Adrenal gland (tissue), 12 donors: ENCODE results near the gene PCNX4. TPM values are rescaled to one million over a fixed set of nuclear protein-coding genes. Genes with fewer than 3 reads are reported as not detected.

Source experiments
- DNase-seq, 7 donors: peaks; one replicate each; pipeline ENCODE4 v3.0.0-alpha.2; 2019 to 2020
- H3K27ac ChIP-seq, 5 donors: fragments of 200-600 bp; sonication (generic) in 4 of 5; 1 replicate in 3 of 5; 2 replicates in 2 of 5; pipeline versions ENCODE4 v1.5.1 to v1.8.0; 2016 to 2020; ENCODE audit warnings: mild to moderate bottlenecking in 1 of 5
- H3K27me3 ChIP-seq: fragments of 200-600 bp; 2 replicates; pipeline ENCODE4 v1.8.0; 2021
- H3K36me3 ChIP-seq, 2 donors: fragments of 200-600 bp; replicated peaks in 1 of 2; 1 replicate in 1 of 2; 2 replicates in 1 of 2; pipeline versions ENCODE4 v1.5.1 to v1.8.0; 2018 to 2022
- H3K4me1 ChIP-seq, 2 donors: fragments of 200-600 bp; replicated peaks in 1 of 2; 1 replicate in 1 of 2; 2 replicates in 1 of 2; pipeline versions ENCODE4 v1.5.1 to v1.8.0; 2018 to 2021
- H3K4me3 ChIP-seq, 4 donors: fragments of 200-600 bp; sonication (generic) in 3 of 4; one replicate each; pipeline ENCODE4 v1.5.1; 2016 to 2018
- H3K9me3 ChIP-seq, 3 donors: fragments of 200-600 bp; sonication (generic) in 1 of 3; replicated peaks in 1 of 3; 1 replicate in 2 of 3; 2 replicates in 1 of 3; pipeline versions ENCODE4 v1.5.1 to v1.8.0; 2016 to 2021
- CTCF ChIP-seq, 6 experiments: fragments of 450-650 bp in 4 of 6; fragments of 200-600 bp in 2 of 6; sonication (generic) in 1 of 6; IDR thresholded peaks; 1 replicate in 5 of 6; 2 replicates in 1 of 6; pipeline versions ENCODE4 v1.5.1 to v1.8.0; 2016 to 2021; ENCODE audit warnings: antibody characterized with exemption in 6 of 6, mild to moderate bottlenecking in 2 of 6, moderate library complexity in 1 of 6
- POLR2A ChIP-seq, 2 donors: fragments of 450-650 bp; IDR thresholded peaks; one replicate each; pipeline ENCODE4 v1.6.1; 2017; ENCODE audit warnings: antibody characterized with exemption in 2 of 2, mild to moderate bottlenecking in 2 of 2, moderate library complexity in 1 of 2
- WGBS, 4 donors: extraction: QIAGEN DNeasy Blood & Tissue Kit in 2 of 4; methylation state at CpG; one replicate each; pipeline versions ENCODE4 v1.1.5 to v1.1.7; 2013 to 2017; 5-methylcytosine and 5-hydroxymethylcytosine counted together
- intact Hi-C, 2 donors: fragments of 100-400 bp; cut with DNase I; formaldehyde crosslinking; loops; one replicate each; pipeline versions ENCODE4 v1.14.1 to v1.15.0; 2022 to 2023
- polyA plus RNA-seq, 3 donors: library from polyadenylated mRNA; stranded (reverse); fragments of 200-250 nt in 2 of 3; fragments of 350-450 nt in 1 of 3; fragmentation: Illumina TruSeq in 1 of 3; extraction: RNeasy Lipid Tissue Mini Kit (QIAGEN cat#74804) in 1 of 3; gene quantifications; one replicate each; pipeline ENCODE4 v1.2.3, GENCODE V29; 2013 to 2014
- total RNA-seq, 9 donors: library from RNA; depleted of rRNA in 4 of 9; stranded (reverse); fragments of >200 nt in 4 of 9; fragments of 120-200 nt in 1 of 9; fragmentation: NEBNext Ultra II Directional in 1 of 9; extraction: Animal tissue kit (Norgen Biotek cat#: 25700) in 1 of 9; gene quantifications; one replicate each; pipeline versions ENCODE4 v1.1.0 to v1.2.4, GENCODE V29; 2013 to 2023
- donor health status: healthy with polysubstance abuse.
- donor health status: Bipolar disorder and iron deficiency.
- donor health status: DM: yes; HTN: yes; CAD: no.
- donor health status: DM: no; HTN: no; CAD: no.
- donor health status: DM: no; HTN: no; CAD: no.
- donor health status: DM: yes; HTN: yes; CAD: no.

PCNX4 gene
- total and polyA plus RNA-seq, 12 donors = 24.9 to 204 (median 58.1) TPM

- Histone ChIP-seq H3K4me3 (peak overlapping the region in 1 of 4 donors; percentile 62), H3K9me3 (no peaks in the 10 kb centered on the region), H3K36me3 (no peaks in the 10 kb centered on the region), H3K27me3 (no peaks in the 10 kb centered on the region), H3K4me1 (peaks cover 17 to 31% of the 10 kb centered on the region in 2 donors), H3K27ac (peak overlapping the region in 1 of 5 donors; percentile 99)
- intact Hi-C loops = loop anchor here in 1 of 2 donors (10.0 kb wide), 1 partner anchor 71 kb away; the partner anchor contains the start of gene DHRS7
- no peak for TF ChIP-seq POLR2A (IDR thresholded peaks at IDR 0.05)
- no peak for DNase-seq
These were observed 1.9 kb downstream of the PCNX4 start for GRCh38 chr14:60093606-60094005.

- H3K27ac ChIP-seq = peak overlapping the region in 2 of 5 donors; percentile 43 to 99
- no peaks in the 10 kb centered on the region for H3K9me3 ChIP-seq
- intact Hi-C loops = loop anchor here in 1 of 2 donors (10.0 kb wide), 1 partner anchor 70 kb away; the partner anchor contains the start of gene DHRS7
- no peaks in the 10 kb centered on the region for H3K27me3 ChIP-seq
- whole genome bisulfite sequencing, 4 donors = 51 to 66% (median 57%) methylated on average over 5 of the region's 5 CpGs
- DNase-seq = peak in 4 of 7 donors; percentile 9 to 34 (median 24)
- H3K36me3 ChIP-seq = no peaks in the 10 kb centered on the region
- H3K4me3 ChIP-seq = peak overlapping the region in 1 of 4 donors; percentile 62
- no peak for TF ChIP-seq CTCF (IDR thresholded peaks at IDR 0.05)
- TF ChIP-seq POLR2A (IDR thresholded peaks at IDR 0.05) = no peak
- H3K4me1 ChIP-seq = peaks cover 17 to 31% of the 10 kb centered on the region in 2 donors
These were observed 2.7 kb downstream of the PCNX4 start for GRCh38 chr14:60094306-60094897.

- TF ChIP-seq CTCF (IDR thresholded peaks at IDR 0.05) = no peak
- no peak for TF ChIP-seq POLR2A (IDR thresholded peaks at IDR 0.05)
- Histone ChIP-seq H3K4me3 (no peak overlapping the region), H3K36me3 (no peaks in the 10 kb centered on the region), H3K27ac (no peak overlapping the region), H3K27me3 (no peaks in the 10 kb centered on the region), H3K4me1 (peaks cover 17 to 31% of the 10 kb centered on the region in 2 donors), H3K9me3 (no peaks in the 10 kb centered on the region)
- no peak for DNase-seq
- intact Hi-C loops = loop anchor here in 1 of 2 donors (10.0 kb wide), 1 partner anchor 70 kb away; the partner anchor contains the start of gene DHRS7
These were observed 3.5 kb downstream of the PCNX4 start for GRCh38 chr14:60095231-60095630.

- 54 to 73% (median 64%) methylated on average over 3 of the region's 3 CpGs for whole genome bisulfite sequencing, 4 donors
- Histone ChIP-seq H3K4me3 (no peak overlapping the region), H3K36me3 (no peaks in the 10 kb centered on the region), H3K9me3 (no peaks in the 10 kb centered on the region), H3K27me3 (no peaks in the 10 kb centered on the region), H3K27ac (no peak overlapping the region), H3K4me1 (peaks cover 17 to 26% of the 10 kb centered on the region in 2 donors)
- no peak for TF ChIP-seq POLR2A (IDR thresholded peaks at IDR 0.05)
- no peak for TF ChIP-seq CTCF (IDR thresholded peaks at IDR 0.05)
- intact Hi-C loops = loop anchor here in 1 of 2 donors (10.0 kb wide), 1 partner anchor 69 kb away; the partner anchor contains the start of gene DHRS7
- DNase-seq = no peak
These were observed 4.2 kb downstream of the PCNX4 start for GRCh38 chr14:60095781-60096450.
